Ishikawa (cell line): ENCODE data around the gene ZNF304.

Experiments used
- CEBPB ChIP-seq: IDR thresholded peaks from 2 replicates; pipeline ENCODE4 v1.6.1; 2012
- CREB1 ChIP-seq: IDR thresholded peaks from 2 replicates; pipeline ENCODE4 v1.6.1; 2012; ENCODE audit warnings: low read depth
- EGR1 ChIP-seq: IDR thresholded peaks from 2 replicates; pipeline ENCODE4 v1.6.1; 2012
- EP300 ChIP-seq: IDR thresholded peaks from 2 replicates; pipeline ENCODE4 v1.6.1; 2012; ENCODE audit warnings: borderline replicate concordance
- FOXM1 ChIP-seq: IDR thresholded peaks from 2 replicates; pipeline ENCODE4 v1.6.1; 2012; ENCODE audit warnings: low read depth, borderline replicate concordance
- RAD21 ChIP-seq: IDR thresholded peaks from 2 replicates; pipeline ENCODE4 v1.6.1; 2012; ENCODE audit warnings: low read depth
- TAF1 ChIP-seq: IDR thresholded peaks from 2 replicates; pipeline ENCODE4 v1.6.1; 2012; ENCODE audit warnings: low read depth, mild to moderate bottlenecking
- TCF12 ChIP-seq: IDR thresholded peaks from 2 replicates; pipeline ENCODE4 v1.6.1; 2012; ENCODE audit warnings: low read depth
- TEAD4 ChIP-seq: IDR thresholded peaks from 2 replicates; pipeline ENCODE4 v1.6.1; 2012
- YY1 ChIP-seq: IDR thresholded peaks from 2 replicates; pipeline ENCODE4 v1.6.1; 2012; ENCODE audit warnings: low read depth
- ZBTB7A ChIP-seq: IDR thresholded peaks from 2 replicates; pipeline ENCODE4 v1.6.1; 2012; ENCODE audit warnings: low read depth
- TF ChIP-seq, protein P1 (sequence below): IDR thresholded peaks from 2 replicates; pipeline ENCODE4 v1.6.1; 2012
- TF ChIP-seq, protein P2 (sequence below): IDR thresholded peaks from 2 replicates; pipeline ENCODE4 v1.6.1; 2012; ENCODE audit warnings: low read depth, mild to moderate bottlenecking
- TF ChIP-seq, protein P3 (sequence below): IDR thresholded peaks from 2 replicates; pipeline ENCODE4 v1.6.1; 2012

ZNF304 gene

DNA sequence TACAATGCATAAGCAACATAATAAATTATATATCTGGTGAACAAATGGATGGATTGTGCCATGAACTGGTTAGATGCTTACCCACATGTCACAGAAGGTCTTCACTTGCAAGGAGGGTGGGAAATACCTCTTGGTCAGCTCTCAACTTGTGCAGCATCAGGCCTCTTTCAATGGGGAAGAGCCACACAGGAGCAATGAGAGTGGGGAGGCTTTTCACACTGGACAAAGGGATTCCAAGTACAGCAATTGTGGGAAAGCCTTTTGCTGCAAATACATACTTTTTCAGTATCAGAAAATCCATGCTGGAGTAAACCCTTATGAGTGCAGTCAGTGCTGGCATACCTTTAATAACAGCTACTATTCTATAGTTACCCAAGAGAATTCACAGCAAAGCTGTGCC, 42.6 kb upstream of the ZNF304 start:
- TF ChIP-seq, protein P1, sequence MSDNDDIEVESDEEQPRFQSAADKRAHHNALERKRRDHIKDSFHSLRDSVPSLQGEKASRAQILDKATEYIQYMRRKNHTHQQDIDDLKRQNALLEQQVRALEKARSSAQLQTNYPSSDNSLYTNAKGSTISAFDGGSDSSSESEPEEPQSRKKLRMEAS = no peak

DNA sequence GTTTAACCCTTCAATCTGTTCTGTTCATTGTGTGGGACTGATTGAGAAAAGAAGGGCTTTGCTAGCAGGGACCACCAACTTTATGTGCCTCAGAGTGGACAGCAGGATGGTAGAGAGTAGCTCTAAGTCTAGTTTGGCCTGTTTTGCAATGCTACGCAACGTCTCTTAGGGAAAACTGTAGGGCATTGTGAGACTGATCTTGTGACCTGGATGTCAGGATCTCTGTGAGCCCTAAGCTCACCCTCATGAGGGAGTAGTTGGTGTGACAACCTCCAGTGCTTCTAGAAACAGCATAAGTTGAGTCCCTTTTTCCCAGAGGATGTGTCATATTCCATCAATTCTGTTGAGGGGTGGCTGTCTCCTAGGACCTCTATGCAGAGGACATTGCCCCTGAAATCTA, 40.3 kb upstream of the ZNF304 start:
- TF ChIP-seq, protein P1 = no peak

DNA sequence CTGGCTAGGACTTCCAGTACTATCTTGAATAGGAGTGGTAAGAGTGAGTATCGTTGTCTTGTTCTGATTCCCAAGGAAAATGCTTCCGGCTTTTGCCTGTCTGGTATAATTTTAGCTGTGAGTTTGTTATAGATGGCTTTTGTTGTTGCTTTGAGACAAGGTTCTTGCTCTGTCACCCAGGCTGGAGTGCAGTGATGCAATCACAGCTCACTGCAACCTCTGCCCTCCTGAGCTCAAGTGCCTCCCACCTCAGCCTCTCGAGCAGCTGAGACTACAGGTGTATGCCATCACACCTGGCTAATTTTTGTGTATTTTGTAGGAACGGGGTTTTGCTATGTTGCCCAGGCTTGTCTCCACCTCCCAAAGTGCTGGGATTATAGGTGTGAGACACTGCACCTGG, 36.9 kb upstream of the ZNF304 start:
- TF ChIP-seq, protein P2, sequence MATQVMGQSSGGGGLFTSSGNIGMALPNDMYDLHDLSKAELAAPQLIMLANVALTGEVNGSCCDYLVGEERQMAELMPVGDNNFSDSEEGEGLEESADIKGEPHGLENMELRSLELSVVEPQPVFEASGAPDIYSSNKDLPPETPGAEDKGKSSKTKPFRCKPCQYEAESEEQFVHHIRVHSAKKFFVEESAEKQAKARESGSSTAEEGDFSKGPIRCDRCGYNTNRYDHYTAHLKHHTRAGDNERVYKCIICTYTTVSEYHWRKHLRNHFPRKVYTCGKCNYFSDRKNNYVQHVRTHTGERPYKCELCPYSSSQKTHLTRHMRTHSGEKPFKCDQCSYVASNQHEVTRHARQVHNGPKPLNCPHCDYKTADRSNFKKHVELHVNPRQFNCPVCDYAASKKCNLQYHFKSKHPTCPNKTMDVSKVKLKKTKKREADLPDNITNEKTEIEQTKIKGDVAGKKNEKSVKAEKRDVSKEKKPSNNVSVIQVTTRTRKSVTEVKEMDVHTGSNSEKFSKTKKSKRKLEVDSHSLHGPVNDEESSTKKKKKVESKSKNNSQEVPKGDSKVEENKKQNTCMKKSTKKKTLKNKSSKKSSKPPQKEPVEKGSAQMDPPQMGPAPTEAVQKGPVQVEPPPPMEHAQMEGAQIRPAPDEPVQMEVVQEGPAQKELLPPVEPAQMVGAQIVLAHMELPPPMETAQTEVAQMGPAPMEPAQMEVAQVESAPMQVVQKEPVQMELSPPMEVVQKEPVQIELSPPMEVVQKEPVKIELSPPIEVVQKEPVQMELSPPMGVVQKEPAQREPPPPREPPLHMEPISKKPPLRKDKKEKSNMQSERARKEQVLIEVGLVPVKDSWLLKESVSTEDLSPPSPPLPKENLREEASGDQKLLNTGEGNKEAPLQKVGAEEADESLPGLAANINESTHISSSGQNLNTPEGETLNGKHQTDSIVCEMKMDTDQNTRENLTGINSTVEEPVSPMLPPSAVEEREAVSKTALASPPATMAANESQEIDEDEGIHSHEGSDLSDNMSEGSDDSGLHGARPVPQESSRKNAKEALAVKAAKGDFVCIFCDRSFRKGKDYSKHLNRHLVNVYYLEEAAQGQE = no peak
- no peak for TF ChIP-seq CEBPB
- TF ChIP-seq, protein P1 = no peak
- TF ChIP-seq EP300 = no peak
- TF ChIP-seq RAD21 = no peak
- no peak for TF ChIP-seq ZBTB7A
- no peak for TF ChIP-seq TAF1

DNA sequence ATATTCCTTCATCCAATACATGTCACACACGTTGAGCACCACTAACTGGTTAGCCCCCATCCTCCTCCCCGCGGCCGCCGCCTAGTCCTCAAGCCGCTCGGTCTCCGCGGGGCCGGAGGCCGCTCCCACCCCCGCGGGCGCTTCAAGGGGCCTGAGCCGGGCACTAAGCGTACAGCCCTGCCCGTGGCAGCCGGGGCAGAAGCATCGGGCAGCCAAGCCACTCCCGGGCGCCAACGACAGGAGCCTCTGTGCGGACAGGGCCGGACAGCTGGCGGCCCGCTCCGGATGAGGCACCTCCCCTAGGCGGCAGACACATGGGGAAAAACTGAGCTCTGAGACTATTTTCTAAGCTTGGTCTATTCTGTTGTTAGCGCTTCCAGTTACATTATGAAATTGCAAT, 33.6 kb upstream of the ZNF304 start:
- TF ChIP-seq TCF12 (no peak), TAF1 (no peak)
- TF ChIP-seq, protein P2 = no peak

DNA sequence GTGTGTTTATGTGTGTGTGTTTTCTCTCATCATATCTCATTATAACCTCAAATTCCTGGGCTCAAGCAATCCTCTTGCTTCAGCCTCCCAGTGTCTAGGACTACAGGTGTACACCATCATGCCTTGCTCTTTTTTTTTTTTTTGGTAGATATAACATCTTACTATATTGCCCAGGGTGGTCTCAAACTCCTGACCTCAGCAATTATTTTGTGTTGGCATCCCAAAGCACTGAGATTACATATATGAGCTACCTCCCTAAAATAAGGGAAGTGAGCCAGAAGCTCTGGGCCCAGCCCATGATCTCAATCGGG, 31.2 kb upstream of the ZNF304 start:
- TF ChIP-seq CEBPB (no peak), TEAD4 (no peak), EGR1 (no peak), EP300 (no peak), CREB1 (no peak), FOXM1 (no peak), YY1 (no peak)
- TF ChIP-seq, protein P2 = no peak

DNA sequence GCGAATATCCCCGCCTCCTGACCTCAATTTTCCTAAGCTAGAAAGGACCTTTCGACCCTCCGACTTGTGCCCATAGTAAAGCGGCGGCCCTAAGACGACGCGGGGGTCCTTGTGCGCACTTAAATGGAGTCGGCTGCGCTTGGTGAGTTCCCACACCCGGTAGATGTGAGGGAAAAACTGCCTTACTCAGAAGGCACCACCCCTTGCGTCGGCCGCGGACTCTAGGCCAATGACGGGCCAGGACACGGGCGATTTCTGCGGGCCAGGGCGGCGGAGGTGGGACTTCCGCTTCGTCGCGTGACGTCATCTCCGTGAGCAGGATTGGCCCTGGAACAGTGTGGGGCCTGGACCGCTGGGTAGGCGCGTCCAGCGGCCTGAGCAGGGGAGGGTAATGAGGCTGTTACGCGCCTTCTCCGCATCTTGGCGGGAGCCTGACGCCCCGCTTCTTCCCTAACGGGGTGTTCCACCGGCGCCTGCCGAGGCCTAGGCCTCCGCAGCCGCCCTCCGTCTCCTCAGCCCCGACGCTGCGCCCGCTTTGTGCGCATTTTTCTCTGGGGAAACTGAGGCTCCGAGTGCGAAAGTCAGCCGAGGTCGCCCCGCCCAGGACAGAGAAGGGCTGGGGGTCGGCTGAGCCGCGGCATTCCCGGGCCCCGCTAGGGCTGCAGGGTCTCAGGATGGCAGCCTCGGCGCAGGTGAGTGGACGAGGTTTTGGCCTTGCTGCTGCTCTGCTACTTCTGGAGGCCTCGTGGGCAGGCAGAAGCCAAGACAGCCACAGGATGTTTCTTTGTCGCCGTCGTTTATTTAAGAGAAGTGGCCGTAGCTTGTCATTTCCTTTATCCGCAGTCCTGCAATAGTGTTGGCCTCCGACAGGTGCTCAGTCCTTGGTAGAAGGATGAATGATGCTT, 30.6 kb upstream of the ZNF304 start, which contains the start of gene ZNF543:
TSS of gene ZNF543 (plus strand) at position 293 of the 905 bp plus-strand sequence. CDS start at position 675, 382 bp downstream.
- TF ChIP-seq TAF1 (peak; percentile 72), ZBTB7A (no peak), TEAD4 (0 out of 2 replicates have a peak, but pooled peaks have one; percentile 9), CREB1 (peak; percentile 85), TCF12 (no peak), YY1 (peak; percentile 56; the same call in 1 of the 2 replicates)
- TF ChIP-seq, protein P1 = peak; percentile 44
- TF ChIP-seq, protein P3, sequence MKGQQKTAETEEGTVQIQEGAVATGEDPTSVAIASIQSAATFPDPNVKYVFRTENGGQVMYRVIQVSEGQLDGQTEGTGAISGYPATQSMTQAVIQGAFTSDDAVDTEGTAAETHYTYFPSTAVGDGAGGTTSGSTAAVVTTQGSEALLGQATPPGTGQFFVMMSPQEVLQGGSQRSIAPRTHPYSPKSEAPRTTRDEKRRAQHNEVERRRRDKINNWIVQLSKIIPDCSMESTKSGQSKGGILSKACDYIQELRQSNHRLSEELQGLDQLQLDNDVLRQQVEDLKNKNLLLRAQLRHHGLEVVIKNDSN = no peak
